ENCODE measurements around the gene ACTL6B.
A peak's percentile ranks its signal among the peaks of the same experiment; 100 is the strongest.

ACTL6B gene

DNA sequence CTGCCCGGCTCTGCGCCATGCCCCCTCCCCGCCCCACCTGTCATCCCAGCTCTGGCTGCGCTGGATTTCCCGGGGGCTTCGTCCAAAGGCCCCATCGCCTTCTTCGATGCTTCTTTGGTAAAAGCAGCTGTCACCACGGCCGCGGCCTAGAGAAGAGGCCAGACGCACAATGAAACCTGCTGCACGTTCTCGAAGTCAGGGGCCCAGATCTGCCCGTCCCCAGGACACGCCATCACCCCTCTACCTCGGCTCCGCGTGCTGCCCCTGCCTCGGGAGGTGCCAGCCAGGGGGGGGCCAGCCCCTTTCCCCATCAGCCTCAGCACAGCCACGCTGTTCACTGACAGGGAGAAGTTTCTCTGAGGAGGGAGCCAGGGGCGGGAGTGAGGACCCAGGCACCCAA is 31.0 kb upstream of the ACTL6B start:
- Mint-ChIP-seq H3K36me3 (ENCODE audit: low read depth) (peaks cover 20% of the 10 kb centered on the region), H3K27me3 (ENCODE audit: low read depth) (no peaks in the 10 kb centered on the region), H3K9me3 (no peaks in the 10 kb centered on the region), H3K27ac (no peak overlapping the region), H3K4me3 (no peak overlapping the region), H3K4me1 (ENCODE audit: low read depth) (peaks cover 10% of the 10 kb centered on the region)
- no peak for DNase-seq (ENCODE audit: low spot score)

DNA sequence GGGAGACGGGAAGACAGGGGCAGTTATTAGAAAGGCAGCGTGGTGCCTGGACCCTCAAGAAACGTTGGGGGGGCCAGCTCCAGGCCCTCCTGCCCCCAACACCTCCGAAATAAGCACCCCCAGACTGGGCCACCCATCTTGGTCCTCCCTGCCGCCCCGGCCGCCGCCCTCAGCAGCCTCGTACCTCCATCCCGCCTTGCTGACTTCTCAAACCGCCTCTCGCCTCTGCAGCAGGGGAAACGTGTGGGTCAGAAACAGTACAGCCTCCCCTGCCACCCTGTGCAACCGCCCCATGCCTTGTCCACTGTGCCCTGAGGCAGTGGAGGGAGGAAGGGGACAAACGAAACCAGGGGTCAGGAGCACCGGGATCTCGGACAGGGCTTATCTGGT is 30.6 kb upstream of the ACTL6B start:
- H3K4me3 Mint-ChIP-seq: no peak overlapping the region
- DNase-seq (ENCODE audit: low spot score): no peak
- H3K4me1 Mint-ChIP-seq (ENCODE audit: low read depth): peaks cover 6% of the 10 kb centered on the region
- H3K36me3 Mint-ChIP-seq (ENCODE audit: low read depth): peaks cover 19% of the 10 kb centered on the region
- no peaks in the 10 kb centered on the region for H3K27me3 Mint-ChIP-seq (ENCODE audit: low read depth)
- no peak overlapping the region for H3K27ac Mint-ChIP-seq
- no peaks in the 10 kb centered on the region for H3K9me3 Mint-ChIP-seq

DNA sequence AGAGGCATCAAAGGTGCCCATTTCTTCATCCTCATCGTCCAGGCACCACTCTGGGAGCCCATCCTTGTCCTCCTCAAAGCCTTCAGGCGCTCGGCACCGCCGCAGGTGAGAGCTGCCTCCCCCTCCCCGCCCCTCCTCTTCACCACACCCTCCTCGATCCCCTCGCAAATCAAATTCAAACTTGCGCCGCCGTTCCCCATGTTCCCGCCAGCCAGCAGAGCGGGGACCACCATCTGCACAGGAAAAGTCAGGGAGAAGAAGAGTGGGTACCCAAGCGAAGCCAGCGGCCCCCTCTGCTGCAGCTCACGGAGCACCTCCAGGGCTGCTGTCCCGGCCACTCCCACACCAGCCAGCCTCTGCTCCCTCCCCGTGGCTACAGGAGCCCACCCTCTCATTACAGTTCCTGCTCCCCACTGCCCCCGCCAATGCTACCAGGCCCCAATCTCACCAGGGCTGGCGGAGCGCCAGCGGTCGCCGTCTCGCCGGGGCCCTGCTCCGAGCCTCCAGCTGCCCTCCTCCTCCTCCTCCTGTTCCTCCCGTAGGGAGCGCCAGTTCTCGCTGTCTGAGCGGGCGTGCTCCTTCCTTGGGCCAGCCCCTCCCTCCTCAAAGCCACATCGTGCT is 30.1 kb upstream of the ACTL6B start:
- no peaks in the 10 kb centered on the region for H3K9me3 Mint-ChIP-seq
- H3K36me3 Mint-ChIP-seq (ENCODE audit: low read depth): peaks cover 17% of the 10 kb centered on the region
- no peak for DNase-seq (ENCODE audit: low spot score)
- H3K27ac Mint-ChIP-seq: no peak overlapping the region
- H3K4me1 Mint-ChIP-seq (ENCODE audit: low read depth): peaks cover 3% of the 10 kb centered on the region
- H3K27me3 Mint-ChIP-seq (ENCODE audit: low read depth): no peaks in the 10 kb centered on the region
- no peak overlapping the region for H3K4me3 Mint-ChIP-seq

- Mint-ChIP-seq H3K4me1 (ENCODE audit: low read depth) (peaks cover 3% of the 10 kb centered on the region), H3K36me3 (ENCODE audit: low read depth) (peaks cover 17% of the 10 kb centered on the region), H3K27ac (no peak overlapping the region), H3K9me3 (no peaks in the 10 kb centered on the region), H3K27me3 (ENCODE audit: low read depth) (no peaks in the 10 kb centered on the region), H3K4me3 (no peak overlapping the region)
- no peak for DNase-seq (ENCODE audit: low spot score)
Observed at GRCh38 chr7:100685631-100686145, 29.4 kb upstream of the ACTL6B start.

GRCh38 chr7:100685049-100685605 is 28.9 kb upstream of the ACTL6B start:
- Mint-ChIP-seq H3K4me1 (ENCODE audit: low read depth) (peaks cover 8% of the 10 kb centered on the region), H3K27ac (no peak overlapping the region), H3K36me3 (ENCODE audit: low read depth) (peaks cover 19% of the 10 kb centered on the region), H3K27me3 (ENCODE audit: low read depth) (no peaks in the 10 kb centered on the region), H3K4me3 (no peak overlapping the region), H3K9me3 (no peaks in the 10 kb centered on the region)
- DNase-seq (ENCODE audit: low spot score): no peak

DNA sequence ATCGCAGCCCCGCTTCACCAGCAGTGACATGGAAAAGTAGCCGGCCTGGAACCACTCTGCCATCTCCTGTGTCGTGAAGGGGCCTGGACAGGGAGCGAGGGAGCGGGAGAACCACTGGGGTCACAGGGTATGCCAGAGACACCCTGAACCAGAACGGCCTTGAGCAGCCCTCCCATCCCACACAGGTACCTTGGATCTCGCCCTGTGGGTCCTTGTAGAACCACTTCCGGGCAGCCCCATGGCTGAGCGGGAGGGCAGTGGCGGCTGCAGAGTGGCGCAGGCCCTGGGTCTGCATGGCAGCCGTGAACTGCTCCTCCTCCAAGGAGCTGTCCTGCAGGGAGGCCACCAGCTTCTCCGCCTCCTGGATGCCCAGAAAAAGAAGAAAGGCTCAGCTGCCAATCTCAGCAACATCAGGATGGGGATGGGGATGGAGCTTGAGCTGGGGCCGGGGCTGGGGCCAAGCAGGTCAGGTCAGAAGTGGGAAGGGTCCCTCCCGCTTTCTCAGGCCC is 28.3 kb upstream of the ACTL6B start:
- Mint-ChIP-seq H3K27me3 (ENCODE audit: low read depth) (no peaks in the 10 kb centered on the region), H3K27ac (no peak overlapping the region), H3K4me1 (ENCODE audit: low read depth) (peaks cover 10% of the 10 kb centered on the region), H3K4me3 (no peak overlapping the region), H3K9me3 (no peaks in the 10 kb centered on the region), H3K36me3 (ENCODE audit: low read depth) (peaks cover 25% of the 10 kb centered on the region)
- no peak for DNase-seq (ENCODE audit: low spot score)

DNA sequence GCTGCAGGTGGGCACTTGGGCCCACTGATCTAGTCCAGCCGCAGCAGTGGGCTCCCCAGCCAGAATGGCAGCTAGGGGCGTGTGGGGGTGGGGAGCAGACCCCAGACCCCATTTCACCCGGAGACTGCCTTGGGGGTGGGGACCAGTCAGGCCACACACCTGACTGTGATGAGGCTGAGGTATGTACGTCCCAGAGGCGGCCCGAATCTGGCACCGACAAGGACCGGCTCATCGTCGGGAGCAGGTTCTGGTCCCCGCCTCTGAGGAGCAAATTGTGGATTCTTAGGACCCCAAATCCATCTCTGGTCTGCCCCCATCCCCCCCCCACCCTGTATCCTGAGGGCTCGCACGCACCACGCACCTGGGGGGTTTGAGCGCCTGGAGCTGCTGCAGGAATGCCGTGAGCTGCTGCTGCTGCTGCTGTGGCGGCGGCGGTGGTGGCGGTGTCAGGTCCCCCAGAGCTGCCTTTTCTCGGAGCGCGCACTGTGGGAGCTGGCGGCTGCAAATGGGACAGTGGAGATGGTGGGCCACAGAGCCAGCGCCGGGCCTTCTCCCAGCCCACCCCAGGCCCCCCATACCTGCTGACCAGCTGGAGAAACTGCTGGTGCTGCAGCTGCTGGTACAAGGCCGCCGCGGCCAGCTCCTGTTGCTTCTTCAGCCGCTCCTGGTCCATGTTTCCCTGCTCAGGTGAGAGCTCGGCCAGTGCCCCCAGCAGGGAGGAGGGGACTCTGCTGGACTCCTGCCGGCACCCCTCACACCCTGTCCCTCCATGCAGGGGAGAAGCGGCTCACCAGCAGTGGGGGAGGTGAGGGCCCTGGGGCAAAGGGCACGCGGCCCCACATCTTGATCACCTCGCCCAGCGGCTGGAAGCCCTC is 27.6 kb upstream of the ACTL6B start:
- Mint-ChIP-seq H3K36me3 (ENCODE audit: low read depth) (peaks cover 28% of the 10 kb centered on the region), H3K27me3 (ENCODE audit: low read depth) (no peaks in the 10 kb centered on the region)

DNA sequence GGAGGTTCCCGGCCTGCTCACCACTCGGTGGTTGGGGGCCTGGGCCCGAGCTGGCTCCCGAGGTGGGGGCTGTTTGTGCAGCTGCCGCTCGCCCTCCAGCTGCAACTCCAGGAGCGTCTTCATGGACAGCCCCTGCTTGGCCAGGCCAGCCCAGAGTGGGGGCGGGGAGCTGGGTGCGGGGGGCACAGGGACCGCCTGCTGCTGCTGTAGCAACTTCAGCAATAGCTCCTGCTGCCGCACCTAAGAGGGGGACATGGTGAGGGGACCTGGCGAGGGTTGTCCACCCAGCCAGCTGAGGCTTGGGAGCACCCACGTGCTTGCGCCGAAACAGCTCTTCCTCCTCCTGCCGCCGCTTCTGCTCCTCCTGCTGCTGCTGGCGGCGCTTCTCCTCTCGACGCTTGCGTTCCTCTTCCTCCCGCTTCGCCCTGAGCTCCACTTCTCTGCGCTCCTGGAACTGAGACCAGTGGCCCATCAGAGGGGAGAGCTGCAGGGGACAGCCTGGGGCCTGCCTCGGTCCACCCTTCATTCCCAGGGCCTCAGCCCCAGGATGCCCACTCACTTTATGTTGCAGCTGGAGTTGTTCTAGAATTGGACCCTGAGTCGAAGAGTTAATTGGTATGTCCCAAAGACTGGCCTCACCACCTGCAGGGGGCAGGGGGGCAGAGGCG is 26.9 kb upstream of the ACTL6B start:
- H3K36me3 Mint-ChIP-seq (ENCODE audit: low read depth): peaks cover 30% of the 10 kb centered on the region
- H3K27ac Mint-ChIP-seq: no peak overlapping the region
- peaks cover 8% of the 10 kb centered on the region for H3K4me1 Mint-ChIP-seq (ENCODE audit: low read depth)
- no peaks in the 10 kb centered on the region for H3K27me3 Mint-ChIP-seq (ENCODE audit: low read depth)
- no peak for DNase-seq (ENCODE audit: low spot score)
- no peak overlapping the region for H3K4me3 Mint-ChIP-seq
- no peaks in the 10 kb centered on the region for H3K9me3 Mint-ChIP-seq

More for the DNA sequence above, 27.6 kb upstream of the ACTL6B start:
- H3K4me1 Mint-ChIP-seq (ENCODE audit: low read depth): peaks cover 11% of the 10 kb centered on the region
- no peaks in the 10 kb centered on the region for H3K9me3 Mint-ChIP-seq
- no peak overlapping the region for H3K4me3 Mint-ChIP-seq
- no peak overlapping the region for H3K27ac Mint-ChIP-seq
- DNase-seq (ENCODE audit: low spot score): no peak

- Mint-ChIP-seq H3K36me3 (ENCODE audit: low read depth) (peaks cover 36% of the 10 kb centered on the region), H3K4me1 (ENCODE audit: low read depth) (peaks cover 8% of the 10 kb centered on the region), H3K4me3 (no peak overlapping the region), H3K9me3 (no peaks in the 10 kb centered on the region), H3K27ac (no peak overlapping the region), H3K27me3 (ENCODE audit: low read depth) (no peaks in the 10 kb centered on the region)
- no peak for DNase-seq (ENCODE audit: low spot score)
Observed at GRCh38 chr7:100682228-100682741, 26.0 kb upstream of the ACTL6B start.

GRCh38 chr7:100681491-100682227 is 25.4 kb upstream of the ACTL6B start:
- Mint-ChIP-seq H3K27me3 (ENCODE audit: low read depth) (no peaks in the 10 kb centered on the region), H3K27ac (peak overlapping the region; percentile 26), H3K4me1 (ENCODE audit: low read depth) (peaks cover 9% of the 10 kb centered on the region), H3K4me3 (no peak overlapping the region), H3K9me3 (no peaks in the 10 kb centered on the region), H3K36me3 (ENCODE audit: low read depth) (peaks cover 37% of the 10 kb centered on the region)
- no peak for DNase-seq (ENCODE audit: low spot score)

- peaks cover 41% of the 10 kb centered on the region for H3K36me3 Mint-ChIP-seq (ENCODE audit: low read depth)
- DNase-seq (ENCODE audit: low spot score): no peak
- peak overlapping the region; percentile 26 for H3K27ac Mint-ChIP-seq
- H3K4me1 Mint-ChIP-seq (ENCODE audit: low read depth): peaks cover 13% of the 10 kb centered on the region
- H3K27me3 Mint-ChIP-seq (ENCODE audit: low read depth): no peaks in the 10 kb centered on the region
- H3K4me3 Mint-ChIP-seq: no peak overlapping the region
- no peaks in the 10 kb centered on the region for H3K9me3 Mint-ChIP-seq
Observed at GRCh38 chr7:100680576-100681271, 24.5 kb upstream of the ACTL6B start.

DNA sequence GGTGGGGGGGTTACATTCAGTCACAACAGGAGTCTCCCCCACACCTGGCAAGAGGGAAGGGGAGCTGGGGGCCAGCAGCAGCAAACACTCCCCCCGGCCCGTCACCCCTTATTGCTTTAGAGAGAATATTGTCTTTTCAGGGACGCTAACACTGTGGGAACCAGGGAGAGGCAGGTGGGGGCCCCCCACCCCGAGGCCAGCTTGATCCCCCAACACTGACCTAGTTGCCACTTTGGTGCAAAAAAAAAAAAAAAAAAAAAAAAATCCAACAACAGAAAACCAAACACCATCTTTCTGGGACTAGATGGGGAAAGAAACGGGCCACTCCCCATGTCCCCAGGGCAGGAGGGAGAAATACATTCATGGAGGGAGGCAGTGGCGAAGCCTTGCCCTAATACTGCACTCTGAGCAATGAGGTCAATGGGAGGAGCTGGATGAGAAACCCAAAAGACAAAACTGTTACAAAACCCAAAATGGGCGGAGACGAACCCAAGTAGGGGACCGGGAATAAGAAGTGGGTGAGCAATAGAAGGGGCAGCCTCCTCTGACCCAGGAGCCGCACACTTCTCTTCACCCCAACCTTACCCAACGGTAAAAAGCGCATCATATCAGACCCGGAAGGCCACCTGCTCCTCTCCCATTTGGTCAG is 23.8 kb upstream of the ACTL6B start:
- Mint-ChIP-seq H3K9me3 (no peaks in the 10 kb centered on the region), H3K36me3 (ENCODE audit: low read depth) (peaks cover 37% of the 10 kb centered on the region), H3K4me1 (ENCODE audit: low read depth) (peaks cover 13% of the 10 kb centered on the region), H3K27me3 (ENCODE audit: low read depth) (no peaks in the 10 kb centered on the region), H3K27ac (peak overlapping the region; percentile 53), H3K4me3 (no peak overlapping the region)
- no peak for DNase-seq (ENCODE audit: low spot score)
